DOHH2 (cell line): ENCODE data around the gene MID1.

ENCODE experiments used
- H3F3A ChIP-seq: fragments of 200-600 bp; sonication (generic), shearing (Covaris generic); 2 replicates; pipeline ENCODE4 v1.6.0; 2016; ENCODE audit warnings: antibody characterized with exemption, mild to moderate bottlenecking; ENCODE audit not compliant: control insufficient read depth, insufficient read depth
- H3K27ac ChIP-seq: fragments of 200-600 bp; sonication (generic); 2 replicates; pipeline ENCODE4 v1.5.1; 2014; ENCODE audit warnings: low read depth, mild to moderate bottlenecking, low read length, moderate library complexity
- H3K27me3 ChIP-seq: fragments of 200-600 bp; sonication (generic); 2 replicates; pipeline ENCODE4 v1.6.1; 2014; ENCODE audit warnings: mild to moderate bottlenecking, low read length, mixed read lengths; ENCODE audit not compliant: control insufficient read depth
- H3K36me3 ChIP-seq: fragments of 200-600 bp; sonication (generic); 2 replicates; pipeline ENCODE4 v1.6.1; 2014; ENCODE audit warnings: mild to moderate bottlenecking, low read length, moderate library complexity, mixed read lengths; ENCODE audit not compliant: control insufficient read depth
- H3K4me1 ChIP-seq: fragments of 200-600 bp; sonication (generic); 2 replicates; pipeline ENCODE4 v1.6.1; 2014; ENCODE audit warnings: mild to moderate bottlenecking, low read length, mixed read lengths; ENCODE audit not compliant: control insufficient read depth
- H3K4me2 ChIP-seq: fragments of 200-600 bp; sonication (generic); 2 replicates; pipeline ENCODE4 v1.6.0; 2014; ENCODE audit warnings: mild to moderate bottlenecking, low read length, moderate library complexity
- H3K4me3 ChIP-seq: fragments of 200-600 bp; sonication (generic); 2 replicates; pipeline ENCODE4 v1.5.1; 2014; ENCODE audit warnings: mild to moderate bottlenecking, low read length, mixed read lengths
- H3K79me2 ChIP-seq: fragments of 200-600 bp; sonication (generic); 2 replicates; pipeline ENCODE4 v1.6.1; 2014; ENCODE audit warnings: mild to moderate bottlenecking, low read length, mixed read lengths; ENCODE audit not compliant: control insufficient read depth
- H3K9me2 ChIP-seq: fragments of 200-600 bp; sonication (generic); replicated peaks from 2 replicates; pipeline ENCODE4 v1.6.1; 2014; ENCODE audit warnings: mild to moderate bottlenecking, low read length, mixed read lengths; ENCODE audit not compliant: control insufficient read depth
- H3K9me3 ChIP-seq: fragments of 200-600 bp; sonication (generic); 2 replicates; pipeline ENCODE4 v1.6.1; 2014; ENCODE audit warnings: antibody characterized with exemption, low read length, mixed read lengths; ENCODE audit not compliant: control insufficient read depth, insufficient read depth
- H4K20me1 ChIP-seq: fragments of 200-600 bp; sonication (generic); 2 replicates; pipeline ENCODE4 v1.6.0; 2014; ENCODE audit warnings: low read depth, mild to moderate bottlenecking, antibody characterized with exemption, low read length, moderate library complexity; ENCODE audit not compliant: control insufficient read depth, insufficient read depth
- CTCF ChIP-seq: fragments of 200-600 bp; sonication (generic); IDR thresholded peaks from one replicate; pipeline ENCODE4 v1.5.1; 2014; ENCODE audit warnings: antibody characterized with exemption, mild to moderate bottlenecking, low read depth, low read length; ENCODE audit not compliant: poor library complexity, severe bottlenecking
- EZH2phosphoT487 ChIP-seq: fragments of 200-600 bp; sonication (generic); IDR thresholded peaks from 2 replicates; pipeline ENCODE4 v1.6.1; 2017; ENCODE audit warnings: borderline replicate concordance, mild to moderate bottlenecking, antibody characterized with exemption, low read length, moderate library complexity, mixed read lengths

MID1 gene

GRCh38 chrX:10618961-10619360 is 1.4 kb downstream of the MID1 start:
- Histone ChIP-seq H4K20me1 (no peaks in the 10 kb centered on the region), H3K36me3 (no peaks in the 10 kb centered on the region), H3K79me2 (no peaks in the 10 kb centered on the region), H3K27ac (no peak overlapping the region), H3K4me2 (no peak overlapping the region), H3K4me3 (no peak overlapping the region), H3F3A (no peaks in the 10 kb centered on the region), H3K9me3 (no peaks in the 10 kb centered on the region), H3K4me1 (no peaks in the 10 kb centered on the region), H3K9me2 (no peaks in the 10 kb centered on the region), H3K27me3 (peaks cover 24% of the 10 kb centered on the region)
- TF ChIP-seq CTCF (no peak), EZH2phosphoT487 (no peak)

GRCh38 chrX:10617999-10618351 is 2.4 kb downstream of the MID1 start:
- no peak overlapping the region for H3K27ac ChIP-seq
- no peaks in the 10 kb centered on the region for H3K79me2 ChIP-seq
- TF ChIP-seq EZH2phosphoT487: no peak
- TF ChIP-seq CTCF: no peak
- no peaks in the 10 kb centered on the region for H3F3A ChIP-seq
- H3K4me2 ChIP-seq: no peak overlapping the region
- no peak overlapping the region for H3K4me3 ChIP-seq
- H4K20me1 ChIP-seq: no peaks in the 10 kb centered on the region
- H3K9me2 ChIP-seq: no peaks in the 10 kb centered on the region
- H3K36me3 ChIP-seq: no peaks in the 10 kb centered on the region
- H3K9me3 ChIP-seq: no peaks in the 10 kb centered on the region
- no peaks in the 10 kb centered on the region for H3K4me1 ChIP-seq
- peaks cover 24% of the 10 kb centered on the region for H3K27me3 ChIP-seq

- Histone ChIP-seq H3K9me3 (no peaks in the 10 kb centered on the region), H3K4me2 (no peak overlapping the region), H4K20me1 (no peaks in the 10 kb centered on the region), H3K36me3 (no peaks in the 10 kb centered on the region), H3K27ac (no peak overlapping the region), H3K4me1 (no peaks in the 10 kb centered on the region), H3K79me2 (no peaks in the 10 kb centered on the region), H3K9me2 (no peaks in the 10 kb centered on the region), H3K4me3 (no peak overlapping the region), H3K27me3 (peaks cover 24% of the 10 kb centered on the region), H3F3A (no peaks in the 10 kb centered on the region)
- no peak for TF ChIP-seq EZH2phosphoT487
- TF ChIP-seq CTCF: no peak
These were observed 3.0 kb downstream of the MID1 start for GRCh38 chrX:10617186-10617998.
